Measurements from ENCODE around the gene WDTC1. TPM values are rescaled to one million over a fixed set of nuclear protein-coding genes. Genes with fewer than 3 reads are reported as not detected.
"Not testable (repeated sequence)": the region's sequence is repeated elsewhere in the genome, so short reads cannot be mapped to it uniquely, and the experiment has no call there.

WDTC1 gene
- total RNA-seq, result 10 to 100 TPM; 41.6 to 42.5 TPM

DNA sequence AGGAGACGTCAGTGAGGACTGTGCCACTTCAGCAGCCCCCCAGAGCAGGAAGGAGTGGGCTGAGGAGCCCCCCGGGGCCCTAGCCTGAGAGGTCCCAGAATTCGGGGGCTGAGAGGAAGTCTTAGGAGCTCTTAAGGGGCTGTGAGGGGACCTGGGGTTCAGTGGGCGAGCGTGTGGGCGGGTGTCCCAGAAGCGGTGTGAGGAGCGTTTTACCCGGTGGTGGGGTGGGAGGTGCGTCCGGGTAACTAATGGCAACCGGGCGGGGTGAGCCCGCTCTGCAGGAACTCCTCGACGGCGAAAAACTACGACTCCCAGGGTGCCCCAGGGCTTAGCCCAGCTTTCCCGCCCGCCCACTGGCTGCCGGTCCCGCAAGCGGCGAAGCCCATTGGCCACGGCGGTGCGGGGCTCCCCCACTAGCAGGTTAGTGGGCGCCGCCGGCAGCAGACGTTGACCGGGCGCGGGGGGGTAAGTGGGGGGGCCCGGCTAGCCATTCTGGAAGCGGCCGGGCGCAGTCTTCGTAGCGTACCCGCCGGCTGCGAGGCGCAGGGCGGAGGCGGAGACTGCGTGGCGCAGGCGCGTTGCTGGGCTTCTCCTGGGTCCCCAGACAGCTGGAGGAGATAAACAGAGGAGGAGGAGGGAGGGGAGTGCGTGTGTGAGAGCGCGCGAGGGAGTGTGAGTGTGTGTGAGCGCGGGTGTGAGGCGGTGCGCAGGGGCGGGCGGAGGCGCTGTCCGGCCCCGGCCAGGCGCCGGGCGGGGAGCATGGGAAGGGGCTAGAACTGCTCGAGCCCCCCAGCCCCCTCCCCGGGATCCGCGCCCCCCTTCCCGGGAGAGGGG, at the start of gene WDTC1:
Gene WDTC1, plus strand, starts transcription at position 584 of the 834 bp plus-strand sequence. CDS start 26,423 bp downstream, outside the sequence.
- ATAC-seq (replicated peaks in 1 of 2) (peak; percentile 93), DNase-seq (peak; percentile 98)
- Mint-ChIP-seq H3K27me3 (ENCODE audit: low read depth) (no peaks in the 10 kb centered on the region), H3K36me3 (ENCODE audit: insufficient read depth in 2 of 2) (peaks cover 6 to 7% of the 10 kb centered on the region in 2 donors), H3K4me3 (peak within 1 kb of the TSS; percentile 92 to 99), H3K9me3 (no peaks in the 10 kb centered on the region), H3K4me1 (ENCODE audit: low read depth) (peaks cover 23% of the 10 kb centered on the region), H3K27ac (peak within 1 kb of the TSS; percentile 86)

DNA sequence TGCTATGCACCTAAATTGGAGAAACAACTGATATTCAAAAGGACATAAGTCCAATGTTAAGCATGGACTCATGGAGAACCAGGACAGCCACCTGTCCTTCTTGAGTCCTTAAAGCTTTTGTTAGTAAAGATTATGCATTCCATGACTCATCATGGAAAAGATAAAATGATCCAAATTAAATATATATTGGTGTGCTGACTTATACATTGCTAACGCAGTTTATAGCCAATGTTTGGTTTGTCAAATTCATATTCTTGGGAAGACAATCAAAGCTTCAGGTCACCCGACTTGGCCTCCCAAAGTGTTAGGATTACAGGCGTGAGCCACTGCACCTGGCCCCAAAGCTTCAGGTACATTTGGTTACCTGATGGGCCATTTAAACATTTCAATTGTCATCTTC, 49.8 kb upstream of the WDTC1 start:
- not testable (repeated sequence) for H3K4me3 Mint-ChIP-seq; DNase-seq; H3K9me3 Mint-ChIP-seq; H3K27me3 Mint-ChIP-seq (ENCODE audit: low read depth); H3K36me3 Mint-ChIP-seq (ENCODE audit: insufficient read depth in 2 of 2); H3K27ac Mint-ChIP-seq; H3K4me1 Mint-ChIP-seq (ENCODE audit: low read depth); ATAC-seq (replicated peaks in 1 of 2)

DNA sequence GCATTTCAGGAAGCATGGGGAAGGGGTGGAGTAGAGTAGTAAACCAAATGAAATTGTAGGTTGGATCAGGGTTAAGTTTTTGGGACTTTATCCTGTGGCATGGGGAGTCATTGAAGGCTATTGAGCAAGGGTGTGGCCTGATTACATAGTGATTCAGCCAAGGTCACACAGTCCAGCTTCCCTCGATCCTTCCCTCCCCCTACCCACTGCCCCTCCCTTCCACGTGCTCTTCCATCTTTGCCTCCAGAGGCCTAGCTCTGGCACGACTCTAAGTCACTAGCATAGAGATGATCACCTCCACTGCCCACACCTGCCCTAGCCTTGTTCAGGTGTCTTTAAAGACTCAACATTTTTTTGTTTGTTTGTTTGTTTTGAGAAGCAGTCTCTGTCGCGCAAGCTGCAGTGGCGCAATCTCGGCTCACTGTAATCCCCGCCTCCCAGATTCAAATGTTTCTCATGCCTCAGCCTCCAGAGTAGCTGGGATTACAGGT, 42.3 kb upstream of the WDTC1 start:
- DNase-seq (no peak), ATAC-seq (replicated peaks in 1 of 2) (no peak)
- H3K36me3 Mint-ChIP-seq (ENCODE audit: insufficient read depth in 2 of 2), result no peaks in the 10 kb centered on the region
- H3K4me3 Mint-ChIP-seq, result no peak overlapping the region
- H3K4me1 Mint-ChIP-seq (ENCODE audit: low read depth), result no peaks in the 10 kb centered on the region
- no peak overlapping the region for H3K27ac Mint-ChIP-seq
- no peaks in the 10 kb centered on the region for H3K27me3 Mint-ChIP-seq (ENCODE audit: low read depth)
- no peaks in the 10 kb centered on the region for H3K9me3 Mint-ChIP-seq

GRCh38 chr1:27193194-27193593, 41.2 kb upstream of the WDTC1 start:
- no peak for ATAC-seq (replicated peaks in 1 of 2)
- Mint-ChIP-seq H3K4me1 (ENCODE audit: low read depth) (peaks cover 7% of the 10 kb centered on the region), H3K4me3 (no peak overlapping the region), H3K27me3 (ENCODE audit: low read depth) (no peaks in the 10 kb centered on the region), H3K36me3 (ENCODE audit: insufficient read depth in 2 of 2) (no peaks in the 10 kb centered on the region), H3K27ac (no peak overlapping the region), H3K9me3 (no peaks in the 10 kb centered on the region)
- DNase-seq, result no peak

DNA sequence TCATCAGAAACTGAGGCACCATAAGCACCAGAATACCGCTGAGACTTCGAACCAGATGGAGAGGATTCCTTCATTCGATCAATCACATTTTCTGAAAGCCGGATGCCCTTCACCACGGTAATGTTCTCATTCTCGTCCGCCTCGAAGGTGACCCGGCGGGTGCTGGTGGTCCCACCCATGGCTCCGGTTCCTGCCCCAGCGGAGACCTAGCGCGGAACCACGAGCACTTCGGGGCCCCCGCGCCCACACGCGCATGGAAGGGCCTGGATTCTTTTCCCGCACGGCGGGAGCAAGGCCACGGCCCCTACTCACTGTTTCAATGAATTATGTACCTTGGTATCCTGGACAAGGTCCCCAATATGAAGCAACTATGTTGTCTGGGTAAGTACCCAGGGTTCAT, 33.1 kb upstream of the WDTC1 start:
- ATAC-seq (replicated peaks in 1 of 2), result no peak
- Mint-ChIP-seq H3K27me3 (ENCODE audit: low read depth) (no peaks in the 10 kb centered on the region), H3K9me3 (no peaks in the 10 kb centered on the region), H3K27ac (no peak overlapping the region), H3K4me1 (ENCODE audit: low read depth) (peaks cover 10% of the 10 kb centered on the region), H3K36me3 (ENCODE audit: insufficient read depth in 2 of 2) (no peaks in the 10 kb centered on the region), H3K4me3 (no peak overlapping the region)
- no peak for DNase-seq

DNA sequence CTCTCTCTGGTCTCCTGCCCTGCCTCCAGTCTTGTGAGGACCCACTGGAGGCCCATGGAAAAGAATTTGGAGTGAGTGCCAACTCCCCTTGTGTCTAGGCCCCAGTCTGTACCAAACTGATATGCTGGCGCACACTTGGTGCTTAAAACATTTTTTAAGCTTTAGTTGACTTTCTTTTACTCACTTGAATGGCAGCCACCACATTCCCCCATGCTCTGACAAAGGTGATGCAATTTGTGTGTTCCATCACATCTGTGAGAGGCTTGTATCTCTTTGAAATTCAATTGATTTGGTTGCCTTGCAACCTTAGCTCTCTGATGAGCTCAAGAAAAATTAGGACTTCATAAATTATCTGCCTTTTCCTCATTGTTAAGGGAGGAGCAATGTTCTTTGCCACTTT, 30.5 kb upstream of the WDTC1 start:
- DNase-seq (no peak), ATAC-seq (replicated peaks in 1 of 2) (no peak)
- no peaks in the 10 kb centered on the region for H3K36me3 Mint-ChIP-seq (ENCODE audit: insufficient read depth in 2 of 2)
- no peaks in the 10 kb centered on the region for H3K27me3 Mint-ChIP-seq (ENCODE audit: low read depth)
- H3K4me1 Mint-ChIP-seq (ENCODE audit: low read depth), result no peaks in the 10 kb centered on the region
- no peak overlapping the region for H3K4me3 Mint-ChIP-seq
- H3K9me3 Mint-ChIP-seq, result no peaks in the 10 kb centered on the region
- H3K27ac Mint-ChIP-seq, result no peak overlapping the region

- not testable (repeated sequence) for DNase-seq; H3K4me3 Mint-ChIP-seq; ATAC-seq (replicated peaks in 1 of 2); H3K36me3 Mint-ChIP-seq (ENCODE audit: insufficient read depth in 2 of 2); H3K9me3 Mint-ChIP-seq; H3K27me3 Mint-ChIP-seq (ENCODE audit: low read depth); H3K27ac Mint-ChIP-seq; H3K4me1 Mint-ChIP-seq (ENCODE audit: low read depth)
These were observed 27.2 kb upstream of the WDTC1 start for GRCh38 chr1:27207238-27207637.

DNA sequence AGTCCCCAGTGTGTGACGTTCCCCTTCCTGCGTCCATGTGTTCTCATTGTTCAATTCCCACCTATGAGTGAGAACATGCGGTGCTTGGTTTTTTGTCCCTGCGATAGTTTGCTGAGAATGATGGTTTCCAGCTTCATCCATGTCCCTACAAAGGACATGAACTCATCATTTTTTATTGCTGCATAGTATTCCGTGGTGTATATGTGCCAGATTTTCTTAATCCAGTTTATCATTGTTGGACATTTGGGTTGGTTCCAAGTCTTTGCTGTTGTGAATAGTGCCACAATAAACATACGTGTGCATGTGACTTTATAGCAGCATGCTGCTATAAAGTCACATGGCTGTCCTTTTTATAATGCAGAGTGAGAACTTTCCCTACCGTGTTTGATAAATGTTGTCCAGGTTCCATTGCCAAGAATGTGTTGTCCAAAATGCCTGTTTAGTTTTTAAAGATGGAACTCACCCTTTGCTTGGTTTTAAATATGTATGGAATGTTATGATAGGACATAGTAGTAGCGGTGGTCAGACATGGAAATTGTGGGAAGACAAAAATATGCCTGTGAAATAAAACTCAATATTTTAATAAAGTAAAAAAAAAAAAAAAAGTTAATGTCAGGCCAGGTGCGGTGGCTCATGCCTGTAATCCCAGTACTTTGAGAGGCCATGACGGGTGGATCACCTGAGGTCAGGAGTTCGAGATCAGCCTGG, 26.1 kb upstream of the WDTC1 start:
- not testable (repeated sequence) for H3K4me3 Mint-ChIP-seq; DNase-seq; H3K36me3 Mint-ChIP-seq (ENCODE audit: insufficient read depth in 2 of 2); ATAC-seq (replicated peaks in 1 of 2); H3K4me1 Mint-ChIP-seq (ENCODE audit: low read depth); H3K27me3 Mint-ChIP-seq (ENCODE audit: low read depth); H3K9me3 Mint-ChIP-seq; H3K27ac Mint-ChIP-seq

DNA sequence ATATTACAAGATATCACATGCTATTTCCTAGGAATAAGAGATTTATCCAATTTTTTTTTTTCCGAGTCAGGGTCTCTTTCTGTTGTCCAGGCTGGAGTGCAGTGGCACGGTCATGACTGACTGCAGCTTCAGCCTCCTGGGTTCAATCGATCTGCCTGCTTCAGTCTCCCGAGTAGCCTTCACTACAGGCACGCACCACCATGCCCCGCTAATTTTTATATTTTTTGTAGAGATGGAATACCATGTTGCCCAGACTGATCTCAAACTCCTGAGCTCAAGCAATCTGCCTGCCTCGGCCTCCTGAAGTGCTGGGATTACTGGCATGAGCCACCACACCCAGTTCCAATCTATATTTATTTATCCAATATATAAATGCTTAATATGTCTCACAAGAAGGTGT, 18.0 kb upstream of the WDTC1 start:
- no peak for DNase-seq
- ATAC-seq (replicated peaks in 1 of 2), result no peak
- H3K36me3 Mint-ChIP-seq (ENCODE audit: insufficient read depth in 2 of 2), result no peaks in the 10 kb centered on the region
- H3K4me3 Mint-ChIP-seq, result no peak overlapping the region
- no peaks in the 10 kb centered on the region for H3K27me3 Mint-ChIP-seq (ENCODE audit: low read depth)
- no peaks in the 10 kb centered on the region for H3K9me3 Mint-ChIP-seq
- H3K4me1 Mint-ChIP-seq (ENCODE audit: low read depth), result peaks cover 7% of the 10 kb centered on the region
- H3K27ac Mint-ChIP-seq, result no peak overlapping the region

DNA sequence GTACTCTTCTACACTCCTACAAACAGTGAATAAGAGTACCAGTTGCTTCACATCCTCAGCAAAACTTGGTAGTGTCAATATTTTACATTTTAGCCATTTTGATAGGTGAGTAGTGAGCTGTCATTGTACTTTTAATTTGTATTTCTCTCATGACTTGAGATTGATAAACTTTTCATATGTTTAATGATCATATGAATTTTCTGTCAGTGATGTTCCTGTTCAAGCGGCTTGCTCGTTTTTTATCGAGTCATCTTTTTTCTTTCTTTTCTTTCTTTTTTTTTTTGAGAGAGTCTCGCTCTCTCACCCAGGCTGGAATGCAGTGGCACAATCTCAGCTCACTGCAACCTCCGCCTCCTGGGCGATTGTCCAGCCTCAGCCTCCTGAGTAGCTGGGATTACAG, 17.0 kb upstream of the WDTC1 start:
- H3K9me3 Mint-ChIP-seq, result no peaks in the 10 kb centered on the region
- DNase-seq (no peak), ATAC-seq (replicated peaks in 1 of 2) (no peak)
- no peaks in the 10 kb centered on the region for H3K36me3 Mint-ChIP-seq (ENCODE audit: insufficient read depth in 2 of 2)
- H3K27me3 Mint-ChIP-seq (ENCODE audit: low read depth), result no peaks in the 10 kb centered on the region
- no peak overlapping the region for H3K27ac Mint-ChIP-seq
- H3K4me3 Mint-ChIP-seq, result no peak overlapping the region
- H3K4me1 Mint-ChIP-seq (ENCODE audit: low read depth), result peaks cover 7% of the 10 kb centered on the region

DNA sequence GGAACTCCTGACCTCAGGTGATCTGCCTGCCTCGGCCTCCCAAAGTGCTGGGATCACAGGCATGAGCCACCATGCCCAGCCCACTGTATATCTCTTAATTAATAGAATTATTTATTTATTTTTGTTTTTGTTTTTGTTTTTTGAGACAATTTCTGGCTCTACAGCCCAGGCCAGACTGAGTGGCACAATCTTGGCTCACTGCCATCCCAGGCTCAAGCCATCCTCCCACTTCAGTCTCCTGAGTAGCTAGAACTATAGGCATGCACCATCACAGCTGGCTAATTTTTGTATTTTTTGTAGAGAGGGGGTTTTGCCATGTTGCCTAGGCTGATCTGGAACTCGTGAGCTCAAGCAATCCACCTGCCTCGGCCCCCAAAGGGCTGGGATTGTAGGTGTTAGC, 15.7 kb upstream of the WDTC1 start:
- no peaks in the 10 kb centered on the region for H3K36me3 Mint-ChIP-seq (ENCODE audit: insufficient read depth in 2 of 2)
- H3K4me3 Mint-ChIP-seq, result no peak overlapping the region
- DNase-seq, result no peak
- peaks cover 7% of the 10 kb centered on the region for H3K4me1 Mint-ChIP-seq (ENCODE audit: low read depth)
- no peaks in the 10 kb centered on the region for H3K27me3 Mint-ChIP-seq (ENCODE audit: low read depth)
- no peaks in the 10 kb centered on the region for H3K9me3 Mint-ChIP-seq
- no peak overlapping the region for H3K27ac Mint-ChIP-seq
- no peak for ATAC-seq (replicated peaks in 1 of 2)

GRCh38 chr1:27220096-27220495, 14.3 kb upstream of the WDTC1 start:
- no peak overlapping the region for H3K4me3 Mint-ChIP-seq
- peaks cover 7% of the 10 kb centered on the region for H3K4me1 Mint-ChIP-seq (ENCODE audit: low read depth)
- no peak for DNase-seq
- H3K27ac Mint-ChIP-seq, result no peak overlapping the region
- no peaks in the 10 kb centered on the region for H3K36me3 Mint-ChIP-seq (ENCODE audit: insufficient read depth in 2 of 2)
- no peaks in the 10 kb centered on the region for H3K9me3 Mint-ChIP-seq
- no peak for ATAC-seq (replicated peaks in 1 of 2)
- H3K27me3 Mint-ChIP-seq (ENCODE audit: low read depth), result no peaks in the 10 kb centered on the region

- H3K4me3 Mint-ChIP-seq; H3K27me3 Mint-ChIP-seq (ENCODE audit: low read depth); ATAC-seq (replicated peaks in 1 of 2); H3K36me3 Mint-ChIP-seq (ENCODE audit: insufficient read depth in 2 of 2); DNase-seq; H3K4me1 Mint-ChIP-seq (ENCODE audit: low read depth); H3K27ac Mint-ChIP-seq; H3K9me3 Mint-ChIP-seq: not testable (repeated sequence)
These were observed 13.5 kb upstream of the WDTC1 start for GRCh38 chr1:27220702-27221497.
